SK-N-SH treated with all-trans-retinoic acid at 6 μM for 48 hours (cell line): Measurements from ENCODE around the gene TAGLN2.

Experiments
- ATAC-seq: fragments of 200-7000 bp; cut with Tn5 transposase; 3 replicates; pipeline ENCODE4 v1.9.1; 2020; ENCODE audit warnings: mild to moderate bottlenecking, moderate library complexity
- ARNTL ChIP-seq: fragments of 450-650 bp; formaldehyde crosslinking; IDR thresholded peaks from 2 replicates; pipeline ENCODE4 v1.5.0; 2020; ENCODE audit warnings: low read depth, mild to moderate bottlenecking, moderate library complexity, borderline replicate concordance
- BACH2 ChIP-seq: fragments of 250-450 bp; sonication (Bioruptor Pico); IDR thresholded peaks from 2 replicates; pipeline ENCODE4 v1.9.0; 2021; ENCODE audit warnings: mild to moderate bottlenecking, borderline replicate concordance
- CSDC2 ChIP-seq: fragments of 250-450 bp; sonication (Bioruptor Pico); IDR thresholded peaks from 2 replicates; pipeline ENCODE4 v1.5.0; 2020; ENCODE audit warnings: mild to moderate bottlenecking, moderate library complexity
- ESRRG ChIP-seq: fragments of 250-450 bp; sonication (Bioruptor Pico); IDR thresholded peaks from 2 replicates; pipeline ENCODE4 v1.6.1; 2021; ENCODE audit warnings: mild to moderate bottlenecking
- GLIS3 ChIP-seq: fragments of 250-450 bp; sonication (Bioruptor Pico); IDR thresholded peaks from 2 replicates; pipeline ENCODE4 v1.5.0; 2020; ENCODE audit warnings: mild to moderate bottlenecking, moderate library complexity
- ISL1 ChIP-seq: fragments of 250-450 bp; sonication (Bioruptor Pico); IDR thresholded peaks from 2 replicates; pipeline ENCODE4 v2.1.2; 2022; ENCODE audit warnings: mild to moderate bottlenecking, moderate library complexity
- OSR1 ChIP-seq: fragments of 250-450 bp; sonication (Bioruptor Pico); IDR thresholded peaks from 2 replicates; pipeline ENCODE4 v1.8.0; 2022; ENCODE audit warnings: moderate library complexity, mild to moderate bottlenecking, inconsistent platforms
- PPARA ChIP-seq: fragments of 250-450 bp; sonication (Bioruptor Pico); IDR thresholded peaks from 2 replicates; pipeline ENCODE4 v1.5.0; 2020; ENCODE audit warnings: mild to moderate bottlenecking, borderline replicate concordance
- RARB ChIP-seq: fragments of 250-450 bp; sonication (Bioruptor Pico); IDR thresholded peaks from 2 replicates; pipeline ENCODE4 v1.8.0; 2021; ENCODE audit warnings: mild to moderate bottlenecking, moderate library complexity
- SNAI2 ChIP-seq: fragments of 250-450 bp; sonication (Bioruptor Pico); IDR thresholded peaks from 2 replicates; pipeline ENCODE4 v1.5.0; 2020; ENCODE audit warnings: mild to moderate bottlenecking, moderate library complexity
- TCF4 ChIP-seq: fragments of 250-450 bp; sonication (Bioruptor Pico); IDR thresholded peaks from 2 replicates; pipeline ENCODE4 v1.8.0; 2021; ENCODE audit warnings: mild to moderate bottlenecking, moderate library complexity, borderline replicate concordance
- TOX ChIP-seq: fragments of 250-450 bp; sonication (Bioruptor Pico); IDR thresholded peaks from 2 replicates; pipeline ENCODE4 v1.8.0; 2021; ENCODE audit warnings: mild to moderate bottlenecking, moderate library complexity, borderline replicate concordance
- ZFP3 ChIP-seq: fragments of 250-450 bp; sonication (Bioruptor Pico); IDR thresholded peaks from 2 replicates; pipeline ENCODE4 v1.5.0; 2020; ENCODE audit warnings: mild to moderate bottlenecking, moderate library complexity
- ZFP30 ChIP-seq: fragments of 450-650 bp; formaldehyde crosslinking; IDR thresholded peaks from 2 replicates; pipeline ENCODE4 v1.5.0; 2022; ENCODE audit warnings: mild to moderate bottlenecking, moderate library complexity
- ZNF565 ChIP-seq: fragments of 450-650 bp; formaldehyde crosslinking; conservative IDR thresholded peaks from 2 replicates; pipeline ENCODE4 v1.5.0; 2020; ENCODE audit warnings: low read depth, mild to moderate bottlenecking, moderate library complexity
- ZNF70 ChIP-seq: fragments of 450-650 bp; formaldehyde crosslinking; IDR thresholded peaks from 2 replicates; pipeline ENCODE4 v1.5.0; 2020; ENCODE audit warnings: mild to moderate bottlenecking, moderate library complexity
- ZNF8 ChIP-seq: fragments of 450-650 bp; formaldehyde crosslinking; IDR thresholded peaks from 2 replicates; pipeline ENCODE4 v1.5.0; 2020; ENCODE audit warnings: mild to moderate bottlenecking, moderate library complexity
- TF ChIP-seq, protein P1 (sequence below): fragments of 250-450 bp; sonication (Bioruptor Pico); IDR thresholded peaks from 2 replicates; pipeline ENCODE4 v1.5.1; 2021; ENCODE audit warnings: mild to moderate bottlenecking, moderate library complexity
- TF ChIP-seq, protein P2 (sequence below): fragments of 250-450 bp; sonication (Bioruptor Pico); IDR thresholded peaks from 2 replicates; pipeline ENCODE4 v1.8.0; 2021; ENCODE audit warnings: low read depth, mild to moderate bottlenecking, moderate library complexity, borderline replicate concordance
- TF ChIP-seq, protein P3 (sequence below): fragments of 250-450 bp; sonication (Bioruptor Pico); IDR thresholded peaks from 2 replicates; pipeline ENCODE4 v1.5.1; 2020; ENCODE audit warnings: low read depth, mild to moderate bottlenecking, moderate library complexity
- TF ChIP-seq, protein P4 (sequence below): fragments of 250-450 bp; sonication (Bioruptor Pico); IDR thresholded peaks from 2 replicates; pipeline ENCODE4 v1.5.0; 2020; ENCODE audit warnings: mild to moderate bottlenecking, moderate library complexity
- TF ChIP-seq, protein P5 (sequence below): fragments of 250-450 bp; sonication (Bioruptor Pico); IDR thresholded peaks from 2 replicates; pipeline ENCODE4 v1.8.0; 2020; ENCODE audit warnings: mild to moderate bottlenecking, moderate library complexity, borderline replicate concordance

Gene TAGLN2

DNA sequence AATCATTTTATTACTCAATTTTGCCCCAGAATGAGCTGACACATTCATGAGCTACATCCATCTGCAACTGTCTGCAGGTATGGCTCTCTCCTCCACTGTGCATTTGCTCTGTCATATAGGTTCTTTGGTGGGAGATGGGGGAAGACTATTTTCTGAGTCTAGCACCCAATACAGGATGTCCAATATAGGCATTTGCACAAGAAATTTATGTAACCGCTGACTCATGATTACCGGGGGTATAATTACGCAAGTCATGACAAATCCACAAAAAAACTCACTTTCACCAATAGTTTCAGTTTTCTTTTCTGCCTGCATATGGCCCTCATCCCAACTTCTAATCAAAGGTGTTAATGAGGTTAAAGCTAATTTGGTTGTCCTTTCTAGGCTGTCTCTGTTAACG, 45.3 kb downstream of the TAGLN2 start:
- TF ChIP-seq RARB (CRISPR knock-in tag): no peak
- TF ChIP-seq, protein P1, sequence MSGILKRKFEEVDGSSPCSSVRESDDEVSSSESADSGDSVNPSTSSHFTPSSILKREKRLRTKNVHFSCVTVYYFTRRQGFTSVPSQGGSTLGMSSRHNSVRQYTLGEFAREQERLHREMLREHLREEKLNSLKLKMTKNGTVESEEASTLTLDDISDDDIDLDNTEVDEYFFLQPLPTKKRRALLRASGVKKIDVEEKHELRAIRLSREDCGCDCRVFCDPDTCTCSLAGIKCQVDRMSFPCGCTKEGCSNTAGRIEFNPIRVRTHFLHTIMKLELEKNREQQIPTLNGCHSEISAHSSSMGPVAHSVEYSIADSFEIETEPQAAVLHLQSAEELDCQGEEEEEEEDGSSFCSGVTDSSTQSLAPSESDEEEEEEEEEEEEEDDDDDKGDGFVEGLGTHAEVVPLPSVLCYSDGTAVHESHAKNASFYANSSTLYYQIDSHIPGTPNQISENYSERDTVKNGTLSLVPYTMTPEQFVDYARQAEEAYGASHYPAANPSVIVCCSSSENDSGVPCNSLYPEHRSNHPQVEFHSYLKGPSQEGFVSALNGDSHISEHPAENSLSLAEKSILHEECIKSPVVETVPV (CRISPR knock-in tag): no peak
- TF ChIP-seq ZNF565 (CRISPR knock-in tag): no peak
- TF ChIP-seq, protein P2, sequence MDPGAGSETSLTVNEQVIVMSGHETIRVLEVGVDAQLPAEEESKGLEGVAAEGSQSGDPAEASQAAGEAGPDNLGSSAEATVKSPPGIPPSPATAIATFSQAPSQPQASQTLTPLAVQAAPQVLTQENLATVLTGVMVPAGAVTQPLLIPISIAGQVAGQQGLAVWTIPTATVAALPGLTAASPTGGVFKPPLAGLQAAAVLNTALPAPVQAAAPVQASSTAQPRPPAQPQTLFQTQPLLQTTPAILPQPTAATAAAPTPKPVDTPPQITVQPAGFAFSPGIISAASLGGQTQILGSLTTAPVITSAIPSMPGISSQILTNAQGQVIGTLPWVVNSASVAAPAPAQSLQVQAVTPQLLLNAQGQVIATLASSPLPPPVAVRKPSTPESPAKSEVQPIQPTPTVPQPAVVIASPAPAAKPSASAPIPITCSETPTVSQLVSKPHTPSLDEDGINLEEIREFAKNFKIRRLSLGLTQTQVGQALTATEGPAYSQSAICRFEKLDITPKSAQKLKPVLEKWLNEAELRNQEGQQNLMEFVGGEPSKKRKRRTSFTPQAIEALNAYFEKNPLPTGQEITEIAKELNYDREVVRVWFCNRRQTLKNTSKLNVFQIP (CRISPR knock-in tag): no peak
- TF ChIP-seq ZFP3 (CRISPR knock-in tag): no peak
- no peak for TF ChIP-seq ISL1 (CRISPR knock-in tag)
- TF ChIP-seq OSR1: no peak
- TF ChIP-seq ESRRG: no peak
- no peak for TF ChIP-seq ARNTL (CRISPR knock-in tag)
- no peak for TF ChIP-seq BACH2 (CRISPR knock-in tag)
- TF ChIP-seq, protein P3, sequence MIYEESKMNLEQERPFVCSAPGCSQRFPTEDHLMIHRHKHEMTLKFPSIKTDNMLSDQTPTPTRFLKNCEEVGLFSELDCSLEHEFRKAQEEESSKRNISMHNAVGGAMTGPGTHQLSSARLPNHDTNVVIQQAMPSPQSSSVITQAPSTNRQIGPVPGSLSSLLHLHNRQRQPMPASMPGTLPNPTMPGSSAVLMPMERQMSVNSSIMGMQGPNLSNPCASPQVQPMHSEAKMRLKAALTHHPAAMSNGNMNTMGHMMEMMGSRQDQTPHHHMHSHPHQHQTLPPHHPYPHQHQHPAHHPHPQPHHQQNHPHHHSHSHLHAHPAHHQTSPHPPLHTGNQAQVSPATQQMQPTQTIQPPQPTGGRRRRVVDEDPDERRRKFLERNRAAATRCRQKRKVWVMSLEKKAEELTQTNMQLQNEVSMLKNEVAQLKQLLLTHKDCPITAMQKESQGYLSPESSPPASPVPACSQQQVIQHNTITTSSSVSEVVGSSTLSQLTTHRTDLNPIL: no peak
- TF ChIP-seq TOX (CRISPR knock-in tag): no peak
- no peak for TF ChIP-seq CSDC2 (CRISPR knock-in tag)
- TF ChIP-seq, protein P4, sequence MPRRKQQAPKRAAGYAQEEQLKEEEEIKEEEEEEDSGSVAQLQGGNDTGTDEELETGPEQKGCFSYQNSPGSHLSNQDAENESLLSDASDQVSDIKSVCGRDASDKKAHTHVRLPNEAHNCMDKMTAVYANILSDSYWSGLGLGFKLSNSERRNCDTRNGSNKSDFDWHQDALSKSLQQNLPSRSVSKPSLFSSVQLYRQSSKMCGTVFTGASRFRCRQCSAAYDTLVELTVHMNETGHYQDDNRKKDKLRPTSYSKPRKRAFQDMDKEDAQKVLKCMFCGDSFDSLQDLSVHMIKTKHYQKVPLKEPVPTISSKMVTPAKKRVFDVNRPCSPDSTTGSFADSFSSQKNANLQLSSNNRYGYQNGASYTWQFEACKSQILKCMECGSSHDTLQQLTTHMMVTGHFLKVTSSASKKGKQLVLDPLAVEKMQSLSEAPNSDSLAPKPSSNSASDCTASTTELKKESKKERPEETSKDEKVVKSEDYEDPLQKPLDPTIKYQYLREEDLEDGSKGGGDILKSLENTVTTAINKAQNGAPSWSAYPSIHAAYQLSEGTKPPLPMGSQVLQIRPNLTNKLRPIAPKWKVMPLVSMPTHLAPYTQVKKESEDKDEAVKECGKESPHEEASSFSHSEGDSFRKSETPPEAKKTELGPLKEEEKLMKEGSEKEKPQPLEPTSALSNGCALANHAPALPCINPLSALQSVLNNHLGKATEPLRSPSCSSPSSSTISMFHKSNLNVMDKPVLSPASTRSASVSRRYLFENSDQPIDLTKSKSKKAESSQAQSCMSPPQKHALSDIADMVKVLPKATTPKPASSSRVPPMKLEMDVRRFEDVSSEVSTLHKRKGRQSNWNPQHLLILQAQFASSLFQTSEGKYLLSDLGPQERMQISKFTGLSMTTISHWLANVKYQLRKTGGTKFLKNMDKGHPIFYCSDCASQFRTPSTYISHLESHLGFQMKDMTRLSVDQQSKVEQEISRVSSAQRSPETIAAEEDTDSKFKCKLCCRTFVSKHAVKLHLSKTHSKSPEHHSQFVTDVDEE (CRISPR knock-in tag): no peak
- TF ChIP-seq PPARA (CRISPR knock-in tag): no peak
- TF ChIP-seq ZNF70 (CRISPR knock-in tag): no peak
- TF ChIP-seq SNAI2 (CRISPR knock-in tag): no peak
- TF ChIP-seq, protein P5, sequence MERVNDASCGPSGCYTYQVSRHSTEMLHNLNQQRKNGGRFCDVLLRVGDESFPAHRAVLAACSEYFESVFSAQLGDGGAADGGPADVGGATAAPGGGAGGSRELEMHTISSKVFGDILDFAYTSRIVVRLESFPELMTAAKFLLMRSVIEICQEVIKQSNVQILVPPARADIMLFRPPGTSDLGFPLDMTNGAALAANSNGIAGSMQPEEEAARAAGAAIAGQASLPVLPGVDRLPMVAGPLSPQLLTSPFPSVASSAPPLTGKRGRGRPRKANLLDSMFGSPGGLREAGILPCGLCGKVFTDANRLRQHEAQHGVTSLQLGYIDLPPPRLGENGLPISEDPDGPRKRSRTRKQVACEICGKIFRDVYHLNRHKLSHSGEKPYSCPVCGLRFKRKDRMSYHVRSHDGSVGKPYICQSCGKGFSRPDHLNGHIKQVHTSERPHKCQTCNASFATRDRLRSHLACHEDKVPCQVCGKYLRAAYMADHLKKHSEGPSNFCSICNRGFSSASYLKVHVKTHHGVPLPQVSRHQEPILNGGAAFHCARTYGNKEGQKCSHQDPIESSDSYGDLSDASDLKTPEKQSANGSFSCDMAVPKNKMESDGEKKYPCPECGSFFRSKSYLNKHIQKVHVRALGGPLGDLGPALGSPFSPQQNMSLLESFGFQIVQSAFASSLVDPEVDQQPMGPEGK (CRISPR knock-in tag): no peak
- TF ChIP-seq GLIS3 (CRISPR knock-in tag): no peak
- no peak for ATAC-seq

DNA sequence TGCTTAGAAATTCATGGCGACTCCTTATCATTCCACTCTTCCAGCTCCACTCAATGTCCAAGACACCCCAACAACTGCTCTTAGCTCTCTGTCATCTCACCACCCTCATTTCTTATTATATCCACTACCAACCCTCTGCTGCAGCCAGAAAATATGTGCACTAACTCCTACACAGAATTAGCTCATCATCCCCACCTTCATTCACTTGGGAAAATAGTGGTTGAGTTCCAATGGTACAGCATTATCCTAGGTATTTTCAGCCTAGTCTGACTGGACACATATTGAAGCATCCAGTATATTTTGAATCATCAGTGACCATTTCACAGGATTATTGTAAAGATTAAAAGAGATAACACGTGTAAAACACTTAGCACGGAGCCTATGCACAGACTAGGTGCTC, 46.2 kb downstream of the TAGLN2 start:
- TF ChIP-seq ZFP30 (CRISPR knock-in tag): no peak
- no peak for TF ChIP-seq TCF4 (CRISPR knock-in tag)
- no peak for TF ChIP-seq ZNF70 (CRISPR knock-in tag)
- no peak for TF ChIP-seq ISL1 (CRISPR knock-in tag)
- TF ChIP-seq OSR1: no peak
- no peak for TF ChIP-seq ZFP3 (CRISPR knock-in tag)
- TF ChIP-seq, protein P3: no peak
- no peak for TF ChIP-seq PPARA (CRISPR knock-in tag)
- no peak for TF ChIP-seq CSDC2 (CRISPR knock-in tag)
- TF ChIP-seq RARB (CRISPR knock-in tag): no peak
- no peak for TF ChIP-seq ZNF8 (CRISPR knock-in tag)
- TF ChIP-seq, protein P4 (CRISPR knock-in tag): no peak
- TF ChIP-seq SNAI2 (CRISPR knock-in tag): no peak
- no peak for TF ChIP-seq ZNF565 (CRISPR knock-in tag)
- TF ChIP-seq, protein P2 (CRISPR knock-in tag): no peak
- ATAC-seq: no peak
